ENCODE results near the gene PPP1R1B. TPM values are rescaled to one million over a fixed set of nuclear protein-coding genes. Genes with fewer than 3 reads are reported as not detected.

PPP1R1B gene
- total and polyA plus RNA-seq, 2 of the 4 experiments (the other 2 are of a cell fraction) = not detected

GRCh38 chr17:39660011-39660360 is 33.2 kb downstream of the PPP1R1B start:
- H3K4me2 ChIP-seq (ENCODE audit: low read depth, low read length) = no peak overlapping the region
- no peak for TF ChIP-seq POLR2A (IDR thresholded peaks at IDR 0.05; ENCODE audit: low read depth, low read length)
- no peak for TF ChIP-seq RCOR1 (IDR thresholded peaks at IDR 0.05; ENCODE audit: insufficient replicate concordance, low read length)
- no peak for TF ChIP-seq SMC3 (IDR thresholded peaks at IDR 0.05; ENCODE audit: low read depth, low read length)
- no peak for TF ChIP-seq FOS (IDR thresholded peaks at IDR 0.05; ENCODE audit: low read depth, low read length)
- TF ChIP-seq CEBPB (IDR thresholded peaks at IDR 0.05; ENCODE audit: low read depth, low read length) = no peak
- H4K20me1 ChIP-seq (ENCODE audit: insufficient read depth, low read length) = no peaks in the 10 kb centered on the region; the same call in none of the 2 replicates
- H2BK15ac ChIP-seq (ENCODE audit: low read depth, low read length) = no peak overlapping the region
- no peaks in the 10 kb centered on the region for H3K9me3 ChIP-seq (ENCODE audit: control insufficient read depth, insufficient read depth, low read length)
- dilution Hi-C loops (cut with HindIII; ENCODE audit: low sequenced_read_pairs, unreplicated experiment) (no loop called here), intact Hi-C loops (cut with micrococcal nuclease) (no loop called here), in situ Hi-C loops (cut with MboI; ENCODE audit: low sequenced_read_pairs) (no loop called here)
- no peak for DNase-seq
- H3K27ac ChIP-seq (ENCODE audit: insufficient read depth, low read length) = no peak overlapping the region
- ATAC-seq (ENCODE audit: low read depth) = no peak
- H2AK5ac ChIP-seq (ENCODE audit: low read depth, low read length) = no peak overlapping the region
- BruUV-seq (replicated peaks) = no TSS peak
- no peak overlapping the region for H4K91ac ChIP-seq (ENCODE audit: insufficient read depth, low read depth, low read length)
- H3K79me1 ChIP-seq (ENCODE audit: low read depth in 1 of 2, low read length in 2 of 2) = peaks cover under 1 to 4% of the 10 kb centered on the region in 2 experiments; a peak in 2 of 4 replicates
- WGBS, 2 experiments (ENCODE audit: extremely low coverage in 2 of 2, insufficient read length in 1 of 2) = 83% methylated on average over 1 of the region's 5 CpGs; no CpG with 5 or more reads in 1 of the 2 experiments
- no peak overlapping the region for H4K5ac ChIP-seq (ENCODE audit: low read depth, low read length)
- H3K4ac ChIP-seq (ENCODE audit: low read depth, low read length) = no peak overlapping the region
- H3K4me1 ChIP-seq (ENCODE audit: control insufficient read depth, insufficient read depth, low read length) = peaks cover 4% of the 10 kb centered on the region; the same call in 1 of the 2 replicates
- H3K9me1 ChIP-seq (ENCODE audit: insufficient read depth, low read length) = no peaks in the 10 kb centered on the region
- H3K27me3 ChIP-seq (ENCODE audit: control insufficient read depth, insufficient read depth, low read length) = no peaks in the 10 kb centered on the region
- no peak overlapping the region for H2BK5ac ChIP-seq (ENCODE audit: low read depth, low read length, poor library complexity, severe bottlenecking)
- H3K56ac ChIP-seq (ENCODE audit: extremely low read depth, insufficient read depth, low read length) = no peak overlapping the region
- no peak overlapping the region for H4K8ac ChIP-seq (ENCODE audit: low read depth in 2 of 2, low read length in 2 of 2)
- peaks cover 40% of the 10 kb centered on the region for H3K36me3 ChIP-seq (ENCODE audit: control insufficient read depth, insufficient read depth, low read length)
- no peak overlapping the region for H2BK20ac ChIP-seq (ENCODE audit: low read depth, low read length)
- peak overlapping the region; percentile 72 for H2AK9ac ChIP-seq (replicated peaks; ENCODE audit: low read depth, low read length, poor library complexity)
- no peak overlapping the region for H2BK120ac ChIP-seq (ENCODE audit: low read depth, low read length)
- no peak overlapping the region for H3K4me3 ChIP-seq (ENCODE audit: insufficient read depth, low read depth, low read length)
- no peak overlapping the region for H3K23ac ChIP-seq (ENCODE audit: low read depth, low read length)
- ChIA-PET CTCF (no interaction called here), POLR2A (ENCODE audit: unreplicated experiment) (no interaction called here)
- H2AFZ ChIP-seq (replicated peaks; ENCODE audit: low read length, poor library complexity) = no peak overlapping the region
- H3K18ac ChIP-seq (ENCODE audit: low read depth, low read length) = no peak overlapping the region
- H3K9ac ChIP-seq (ENCODE audit: low read depth, low read length) = no peak overlapping the region
- no peak overlapping the region for H3K14ac ChIP-seq (replicated peaks; ENCODE audit: low read depth, low read length)
